DMS 273 (cell line): ENCODE results near the gene SSC5D.
"Not testable (repeated sequence)": the region's sequence is repeated elsewhere in the genome, so short reads cannot be mapped to it uniquely, and the experiment has no call there.

ENCODE experiments used
- DNase-seq: peaks from one replicate; lab custom pipeline; 2025; ENCODE audit not compliant: unreplicated experiment; lab: John Stamatoyannopoulos, UW

Gene SSC5D

DNA sequence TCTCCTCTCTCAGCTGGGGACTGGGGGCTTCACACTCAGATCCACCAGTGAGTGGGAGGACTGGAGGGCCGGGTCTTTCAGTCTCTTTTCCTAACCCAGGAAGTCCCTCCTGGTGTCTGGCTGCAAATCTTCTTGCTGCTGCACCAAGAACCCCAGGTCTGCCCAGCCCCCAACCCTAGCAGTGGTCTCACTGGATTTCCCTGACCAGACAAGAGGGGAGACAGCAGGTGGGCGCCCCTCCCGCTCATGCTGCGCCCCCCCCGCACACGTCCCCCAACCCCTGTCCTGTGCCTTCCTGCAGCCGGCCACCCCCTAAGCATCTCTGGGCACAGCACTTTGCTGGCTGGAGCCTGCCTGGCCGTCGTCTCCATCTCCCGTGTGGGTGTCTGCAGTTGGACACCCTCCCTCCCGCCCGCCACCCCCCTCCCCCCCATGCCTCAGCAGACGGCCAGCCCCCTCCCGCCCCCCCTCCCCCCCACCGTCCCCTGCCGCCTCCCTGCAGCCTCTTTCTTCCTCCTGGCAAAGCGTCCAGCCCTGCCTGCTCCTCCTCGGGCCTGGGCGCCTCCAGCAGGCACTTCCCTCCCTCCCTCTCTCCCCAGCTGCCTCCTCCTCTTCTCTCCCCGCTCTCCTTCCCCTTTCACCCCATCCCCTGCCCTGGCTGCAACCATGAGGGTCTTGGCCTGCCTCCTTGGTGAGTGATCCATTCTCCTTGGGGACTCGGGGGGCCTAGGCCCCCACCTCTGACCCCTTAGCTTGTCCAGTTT is at the start of gene SSC5D:
Gene SSC5D, plus strand, starts transcription at position 513 of the 764 bp plus-strand sequence. Its CDS starts 154 bp downstream, at position 667.
- peak; percentile 62 for DNase-seq

DNA sequence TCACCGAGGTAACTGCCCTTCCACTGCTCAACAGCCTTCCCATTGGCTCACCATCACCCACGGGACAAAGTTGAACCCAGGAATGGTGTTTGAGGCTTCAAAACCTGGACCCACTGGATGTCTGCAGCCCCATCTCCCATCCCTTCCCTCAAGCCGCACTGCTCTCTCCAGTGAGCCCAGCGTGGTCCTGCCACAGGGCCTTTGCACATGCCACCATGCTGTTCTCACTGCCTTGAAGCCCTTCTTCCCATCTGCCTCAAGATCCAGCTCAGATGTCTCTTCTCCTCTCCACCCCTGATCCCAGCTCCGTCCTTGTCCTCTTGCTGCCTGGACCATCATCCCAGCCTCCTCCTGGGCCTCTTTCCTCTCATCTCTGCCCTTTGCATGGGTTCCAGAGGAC is 49.2 kb upstream of the SSC5D start:
- DNase-seq = no peak

DNA sequence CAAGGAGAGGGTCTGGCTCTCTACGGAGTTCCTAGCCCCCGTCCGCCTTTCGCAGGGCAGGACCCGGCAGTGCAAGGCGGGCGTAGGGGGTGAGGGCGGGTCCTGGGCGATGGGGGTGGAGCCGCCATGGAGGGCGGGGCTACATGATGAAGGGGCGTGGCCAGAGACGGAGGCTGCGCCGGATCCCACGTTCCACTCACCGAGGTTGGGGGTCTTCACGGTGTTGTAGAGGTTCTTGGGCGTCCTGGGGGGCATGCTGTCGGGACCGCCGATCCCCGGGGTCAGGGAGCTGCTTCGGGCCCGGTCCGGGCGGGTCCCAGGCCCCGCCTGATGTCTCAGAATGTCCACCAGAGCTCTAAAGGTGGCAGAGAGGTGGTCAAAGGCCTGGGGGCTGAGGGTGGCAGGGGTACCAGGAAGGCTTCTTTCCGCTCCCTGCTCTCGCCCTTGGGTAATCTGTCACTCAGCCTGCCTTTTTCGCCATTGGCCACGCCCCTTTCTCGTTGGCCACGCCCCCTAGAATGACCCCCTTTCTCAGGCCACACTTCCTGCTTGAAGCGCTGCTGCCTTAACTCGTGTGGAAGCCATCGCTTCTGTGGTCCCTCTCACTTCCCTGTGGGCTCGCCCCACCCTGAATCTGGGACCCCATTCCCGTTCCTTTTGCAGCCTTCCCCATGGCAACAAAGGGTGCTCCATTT is 47.7 kb upstream of the SSC5D start:
- peak; percentile 44 for DNase-seq

DNA sequence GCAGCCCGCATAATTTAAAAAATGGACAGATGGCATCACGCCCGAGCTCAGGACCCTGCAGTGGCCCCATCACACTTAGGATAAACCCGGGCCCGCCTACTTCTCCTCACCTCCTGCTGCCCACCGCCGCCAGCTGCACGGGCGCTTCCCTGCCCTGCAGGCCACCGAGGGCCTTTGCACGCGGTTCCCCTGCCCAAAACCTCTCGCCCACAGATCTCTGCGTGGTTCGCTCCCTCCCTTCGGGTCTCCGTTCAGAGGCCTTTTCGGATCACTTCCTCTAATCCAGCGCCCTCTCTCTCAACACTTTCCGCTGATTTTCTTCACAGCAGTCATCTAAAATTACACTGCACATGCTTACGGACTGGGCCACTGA is 46.9 kb upstream of the SSC5D start:
- DNase-seq = peak; percentile 48

DNA sequence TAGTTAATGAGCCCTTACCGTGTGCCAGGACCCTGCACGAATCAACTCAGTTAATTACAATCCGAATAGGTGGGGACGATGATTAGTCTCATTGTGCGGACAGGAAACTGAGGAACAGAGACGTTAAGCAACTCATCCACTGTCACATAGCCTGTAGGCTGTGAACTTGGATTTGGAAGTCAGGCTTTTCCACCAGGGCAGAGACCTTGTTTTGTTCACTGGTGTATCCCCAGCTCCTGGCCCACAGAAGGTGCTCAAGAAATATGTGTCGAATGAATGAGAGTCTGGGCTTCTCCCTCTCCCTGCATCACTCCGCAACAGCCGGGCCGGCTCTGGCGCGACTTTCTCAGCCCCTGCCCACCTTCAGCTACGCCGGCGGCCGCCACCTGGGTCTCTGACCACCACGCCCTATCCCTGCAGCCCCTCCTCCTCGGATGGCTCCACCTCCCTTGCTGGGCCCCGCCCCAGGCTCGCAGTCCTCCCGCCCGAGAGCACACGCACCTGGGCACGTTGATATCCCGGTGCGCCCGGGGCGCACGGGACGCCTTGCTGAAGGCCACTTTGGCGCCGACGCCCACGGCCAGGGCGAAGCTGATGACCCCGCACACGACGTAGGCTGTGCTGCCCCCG is 46.4 kb upstream of the SSC5D start:
- no peak for DNase-seq

DNA sequence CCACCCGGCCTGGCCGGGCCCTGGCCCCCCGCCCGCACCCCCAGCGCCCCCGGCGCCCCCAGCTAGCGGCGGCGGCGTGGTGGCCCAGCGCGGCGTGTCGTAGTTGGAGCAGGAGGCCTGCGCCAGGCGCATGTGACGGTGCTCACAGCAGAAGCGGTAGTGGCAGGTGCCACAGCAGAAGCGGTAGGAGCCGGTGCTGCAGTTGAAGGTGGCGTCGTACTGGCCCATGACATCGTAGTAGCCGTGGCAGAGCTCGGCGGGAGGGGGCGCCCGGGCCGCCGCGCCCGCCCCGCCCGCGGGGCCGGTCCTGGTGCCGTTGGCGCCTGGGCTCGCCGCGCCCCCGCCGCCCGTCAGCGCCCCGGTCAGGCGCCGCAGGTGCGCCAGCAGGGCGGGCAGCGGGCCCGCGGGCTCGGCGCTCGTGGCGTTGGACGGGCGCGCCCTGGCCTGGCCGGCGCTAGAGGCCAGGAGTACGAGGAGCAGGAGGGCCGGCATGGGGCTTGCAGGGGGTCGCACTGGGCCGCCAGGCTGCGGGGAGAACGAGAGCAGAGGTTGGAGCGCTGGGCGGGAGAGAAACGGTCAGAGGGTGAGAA is 45.8 kb upstream of the SSC5D start:
- DNase-seq = peak; percentile 38

DNA sequence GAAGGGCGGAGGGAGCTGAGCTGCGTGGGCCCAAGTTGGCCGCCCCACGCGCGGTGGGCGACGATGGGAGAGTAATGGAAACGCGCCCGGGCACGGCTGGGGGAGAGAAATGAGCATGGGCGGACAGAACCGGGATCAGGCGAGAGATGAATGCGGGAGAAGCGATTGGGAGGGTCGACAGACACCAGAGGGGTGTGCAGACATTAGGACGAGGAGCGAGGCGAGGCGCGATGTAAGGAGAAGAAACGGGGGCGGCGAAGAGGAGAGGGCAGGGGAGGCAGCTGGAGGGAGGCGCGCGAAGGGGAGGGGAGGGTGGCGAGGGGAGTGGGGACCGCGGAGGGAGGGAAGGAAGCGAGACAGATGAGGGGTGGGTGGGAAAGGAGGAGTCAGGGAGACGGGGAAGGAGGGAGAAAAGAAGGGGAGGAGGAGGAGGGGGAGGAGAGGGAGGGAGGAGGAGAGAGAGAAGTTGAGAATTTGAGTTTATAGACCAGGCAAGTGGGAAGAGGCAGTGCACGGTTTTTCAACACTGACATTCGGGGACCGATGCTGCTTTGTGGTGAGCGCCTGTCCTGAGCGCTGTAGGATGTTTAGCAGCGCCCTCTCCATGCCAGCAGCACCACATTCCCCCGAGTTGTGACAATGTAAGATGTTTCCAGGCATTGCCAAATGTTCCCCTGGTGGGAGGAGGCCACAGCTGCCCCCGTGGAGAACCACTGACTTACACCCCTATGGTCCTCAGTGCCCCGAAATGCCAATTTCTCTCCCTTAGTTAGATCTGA is 45.0 kb upstream of the SSC5D start, which contains the start of gene SHISA7:
Gene SHISA7, minus strand, starts transcription at position 256 of the 779 bp plus-strand sequence. CDS start 437 bp downstream, outside the sequence.
- DNase-seq = peak; percentile 67

DNA sequence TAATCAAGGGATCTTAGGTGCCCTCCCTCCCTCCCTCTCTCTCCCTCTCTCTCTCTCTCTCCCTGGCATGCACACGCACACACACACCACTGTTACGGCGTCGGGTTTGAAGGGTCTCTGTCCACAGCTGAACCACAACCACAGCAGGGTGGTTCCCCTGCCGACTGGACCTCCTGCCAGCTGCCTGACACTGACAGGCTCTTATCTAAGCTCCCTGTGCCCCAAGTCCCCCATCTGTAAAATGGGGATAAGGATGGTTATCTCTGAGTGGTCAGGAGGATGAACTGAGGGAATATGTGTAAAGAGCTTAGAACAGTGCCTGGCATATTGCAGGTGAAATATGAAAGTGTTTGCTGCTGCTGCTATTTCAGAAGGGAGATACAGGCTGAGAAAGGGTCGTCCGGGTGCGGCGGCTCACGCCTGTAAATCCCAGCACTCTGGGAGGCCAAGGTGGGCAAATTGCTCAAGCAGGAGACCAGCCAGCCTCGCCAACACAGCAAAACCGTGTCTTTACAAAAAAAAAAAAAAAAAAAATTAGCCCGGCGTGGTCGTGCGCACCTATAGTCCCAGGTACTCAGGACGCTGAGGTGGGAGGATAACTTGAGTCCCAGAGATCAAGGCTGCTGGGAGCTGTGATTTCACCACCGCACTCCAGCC is 44.3 kb upstream of the SSC5D start:
- no peak for DNase-seq

DNA sequence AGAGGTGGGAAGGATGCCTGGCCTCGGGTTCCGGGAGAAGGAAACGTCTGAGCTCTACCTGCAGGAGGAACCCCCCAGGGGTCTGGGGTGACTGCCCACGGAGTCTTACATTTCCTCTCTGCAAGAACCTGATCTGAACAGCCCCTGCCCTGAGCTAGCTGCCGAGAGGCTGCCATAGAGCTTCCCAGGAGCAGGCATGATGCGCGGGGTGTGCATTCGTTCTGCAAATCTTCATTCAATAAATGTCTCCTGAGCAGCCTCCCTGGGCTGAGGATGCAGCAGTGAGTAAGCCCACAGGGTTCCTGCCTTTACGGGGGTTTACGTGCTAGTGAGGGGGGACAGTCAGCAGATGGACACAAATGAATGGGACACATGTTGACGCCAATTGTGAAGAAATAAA is 43.6 kb upstream of the SSC5D start:
- no peak for DNase-seq

DNA sequence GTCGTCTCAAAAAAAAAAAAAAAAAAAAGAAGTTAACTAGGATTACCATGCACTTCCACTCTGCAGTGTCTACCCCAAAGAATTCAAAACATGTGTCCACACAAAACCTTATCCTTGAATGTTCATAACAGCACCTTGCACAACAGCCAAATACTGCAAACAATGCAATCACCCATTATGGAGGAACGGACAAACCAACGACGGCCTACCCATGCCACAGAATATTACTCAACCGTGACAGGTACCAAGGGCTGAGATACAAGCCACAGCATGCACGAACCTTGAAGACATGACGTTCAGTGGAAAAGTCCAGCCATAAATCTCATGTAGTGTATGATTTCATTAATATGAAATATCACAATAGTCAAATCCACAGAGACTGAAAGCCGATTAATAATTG is 42.2 kb upstream of the SSC5D start:
- no peak for DNase-seq

DNA sequence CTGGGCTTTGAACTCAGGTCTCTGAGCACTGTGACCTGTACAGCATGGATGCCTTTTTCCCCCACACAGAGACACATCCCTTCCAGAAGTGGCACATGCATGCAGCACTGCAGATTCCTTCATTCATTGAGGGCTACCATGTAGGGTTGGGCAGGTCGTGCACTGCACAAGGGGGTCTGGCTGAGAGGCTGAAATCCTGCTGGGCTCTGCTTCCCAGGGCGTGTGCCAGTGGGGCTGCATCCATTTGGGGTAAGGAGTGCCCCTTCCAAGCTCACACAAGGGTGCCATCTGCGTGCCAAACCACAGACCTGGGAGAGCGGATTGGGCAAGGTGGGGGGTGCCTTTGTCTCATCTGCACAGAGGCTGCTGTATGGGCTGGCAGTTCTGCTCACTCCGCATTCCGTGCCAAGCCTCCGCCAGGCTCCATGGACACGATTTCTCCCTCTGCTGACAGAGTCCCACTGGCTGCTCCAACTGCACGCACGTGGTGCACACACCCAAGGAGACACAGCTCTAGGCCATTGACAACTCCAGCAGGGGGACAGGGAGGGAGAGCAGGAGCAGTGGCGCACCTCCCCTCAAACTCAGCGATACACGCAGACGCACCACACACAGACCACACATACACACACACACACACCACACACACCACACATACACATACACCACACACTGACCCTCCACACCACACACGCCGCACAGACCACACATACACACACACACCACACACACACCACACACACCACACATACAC is 40.6 kb upstream of the SSC5D start:
- peak; percentile 90 for DNase-seq

DNA sequence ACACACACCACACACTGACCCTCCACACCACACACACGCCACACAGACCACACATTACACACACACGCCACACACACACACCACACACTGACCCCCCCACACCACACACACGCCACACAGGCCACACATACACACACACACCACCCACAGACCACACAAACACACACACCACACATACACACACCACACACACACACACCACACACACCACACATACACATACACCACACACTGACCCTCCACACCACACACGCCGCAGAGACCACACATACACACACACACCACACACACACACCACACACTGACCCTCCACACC is 40.1 kb upstream of the SSC5D start:
- DNase-seq = not testable (repeated sequence)

DNA sequence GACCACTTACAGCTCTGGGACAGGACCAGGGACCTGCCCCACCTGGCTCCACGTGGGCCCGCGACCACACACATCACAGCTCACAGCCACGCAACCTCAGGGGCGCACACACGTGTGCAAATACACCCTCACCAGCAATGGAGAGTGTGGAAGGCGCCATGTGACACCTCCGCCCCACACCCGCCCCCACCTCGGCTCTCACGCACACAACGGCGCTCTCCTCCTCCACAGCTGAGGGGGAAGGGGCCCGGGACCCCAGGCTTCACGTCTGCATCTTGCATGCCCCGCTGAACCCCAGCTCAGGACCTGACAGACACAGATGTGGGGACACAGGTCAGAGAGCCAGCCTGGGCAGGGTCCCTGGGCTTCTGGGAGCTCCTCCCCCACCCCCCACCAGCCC is 38.8 kb upstream of the SSC5D start:
- DNase-seq = no peak

DNA sequence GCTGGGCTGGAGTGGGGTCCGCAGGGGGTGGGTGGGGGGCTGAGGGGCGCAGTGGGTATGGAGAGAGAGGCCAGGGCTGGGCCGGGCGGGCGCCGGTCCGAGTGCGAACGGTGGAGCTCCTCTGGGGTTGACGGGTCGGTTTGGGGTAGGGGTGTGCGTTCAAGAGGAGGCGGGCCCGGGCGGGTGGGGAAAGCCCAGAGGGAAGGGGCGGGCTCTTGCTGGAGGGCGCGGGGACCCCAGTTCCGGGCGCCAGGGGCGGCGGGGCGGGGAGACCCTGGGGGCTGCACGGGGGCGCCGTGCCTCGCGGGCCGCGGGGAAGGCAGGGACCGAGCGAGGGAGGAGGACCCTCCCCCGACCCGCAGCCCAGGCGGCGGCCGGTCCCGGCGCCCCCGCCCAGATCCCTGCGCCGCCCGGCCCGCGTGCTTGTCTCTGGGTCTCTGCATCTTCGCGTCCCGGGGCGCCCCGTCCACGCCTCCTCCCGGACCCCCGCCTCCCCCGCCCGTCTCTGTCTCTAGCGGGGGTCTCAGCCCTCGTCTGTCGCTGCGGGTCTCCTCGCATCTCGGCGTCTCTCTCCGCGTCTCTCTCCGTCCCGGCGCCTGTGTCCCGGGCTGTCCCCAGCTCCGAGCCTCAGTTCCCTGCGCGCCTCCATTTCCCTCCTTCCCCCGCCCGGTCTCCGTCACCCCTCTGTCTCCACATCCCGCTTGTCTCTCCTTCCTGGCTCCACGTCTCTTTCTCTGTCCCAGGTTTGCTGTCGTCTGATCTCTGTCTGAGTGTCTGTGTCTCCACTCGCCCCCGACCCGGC is 36.9 kb upstream of the SSC5D start:
- peak; percentile 53 for DNase-seq

DNA sequence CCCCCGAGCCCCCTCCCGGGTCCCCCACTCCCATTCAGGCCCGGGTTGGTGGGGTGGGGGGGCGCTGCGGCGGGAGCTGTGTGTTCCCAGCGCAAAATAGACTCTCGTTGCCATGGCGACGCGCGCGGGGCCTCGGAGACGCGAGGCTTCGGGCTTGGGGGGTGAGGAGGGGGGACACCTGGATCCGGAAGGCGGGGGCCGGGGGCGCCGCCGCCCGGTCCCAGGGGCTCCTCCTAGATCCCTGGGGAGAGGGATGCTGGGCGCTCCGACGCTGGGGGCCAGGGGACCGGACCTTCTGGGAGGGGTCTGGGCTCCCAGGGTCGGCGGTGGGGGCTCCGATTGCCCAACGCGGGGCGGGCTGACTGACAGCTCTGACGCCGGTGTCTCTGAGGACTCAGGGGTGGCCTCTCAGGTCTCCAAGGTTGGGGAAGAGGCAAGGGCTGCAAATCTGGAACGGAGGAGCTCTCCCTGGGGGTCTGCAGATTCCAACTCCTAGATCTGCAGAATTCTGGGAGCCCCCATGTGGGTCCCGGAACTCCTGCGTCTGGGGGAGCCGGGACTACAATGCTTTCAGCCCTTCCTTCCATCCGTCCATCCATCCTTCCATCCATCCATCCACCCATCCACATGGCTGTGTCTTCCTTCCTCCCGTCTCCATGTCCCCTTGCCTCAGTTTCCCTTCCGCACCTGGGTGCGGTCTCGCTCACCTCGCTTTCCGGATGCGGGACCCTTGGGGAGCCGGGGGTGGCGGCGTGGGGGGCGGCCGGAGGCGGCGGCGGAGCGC is 36.1 kb upstream of the SSC5D start:
- DNase-seq = peak; percentile 73

DNA sequence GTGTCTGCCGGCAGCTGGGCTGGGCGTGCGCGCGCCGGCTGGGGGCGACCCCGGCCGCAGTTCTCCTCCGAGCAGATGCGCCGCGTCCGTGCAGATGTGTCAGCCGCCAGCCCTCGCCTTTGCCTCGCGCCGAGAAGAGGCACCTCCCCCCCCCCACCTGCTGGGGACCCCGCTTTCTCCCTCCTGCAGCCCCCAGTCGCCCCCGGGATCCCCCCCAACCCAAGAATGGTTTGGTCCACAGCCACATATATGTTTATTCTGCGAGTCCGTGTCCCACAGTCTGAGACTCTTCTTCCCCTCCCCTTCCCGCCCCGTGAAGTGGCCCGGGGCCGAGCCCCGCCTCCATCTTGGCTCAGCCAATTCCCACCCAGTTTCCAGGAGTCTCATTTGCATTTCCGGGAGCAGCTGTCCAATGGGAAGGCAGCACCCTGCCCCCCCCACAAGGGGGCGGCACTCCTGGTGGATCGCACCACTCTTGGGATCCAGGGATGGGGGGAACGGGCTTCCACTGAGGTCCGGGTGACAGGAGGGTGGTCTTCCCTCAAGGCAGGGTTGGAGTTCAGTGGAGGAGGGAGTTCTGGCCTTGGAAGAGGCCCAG is 35.4 kb upstream of the SSC5D start:
- peak; percentile 92 for DNase-seq

DNA sequence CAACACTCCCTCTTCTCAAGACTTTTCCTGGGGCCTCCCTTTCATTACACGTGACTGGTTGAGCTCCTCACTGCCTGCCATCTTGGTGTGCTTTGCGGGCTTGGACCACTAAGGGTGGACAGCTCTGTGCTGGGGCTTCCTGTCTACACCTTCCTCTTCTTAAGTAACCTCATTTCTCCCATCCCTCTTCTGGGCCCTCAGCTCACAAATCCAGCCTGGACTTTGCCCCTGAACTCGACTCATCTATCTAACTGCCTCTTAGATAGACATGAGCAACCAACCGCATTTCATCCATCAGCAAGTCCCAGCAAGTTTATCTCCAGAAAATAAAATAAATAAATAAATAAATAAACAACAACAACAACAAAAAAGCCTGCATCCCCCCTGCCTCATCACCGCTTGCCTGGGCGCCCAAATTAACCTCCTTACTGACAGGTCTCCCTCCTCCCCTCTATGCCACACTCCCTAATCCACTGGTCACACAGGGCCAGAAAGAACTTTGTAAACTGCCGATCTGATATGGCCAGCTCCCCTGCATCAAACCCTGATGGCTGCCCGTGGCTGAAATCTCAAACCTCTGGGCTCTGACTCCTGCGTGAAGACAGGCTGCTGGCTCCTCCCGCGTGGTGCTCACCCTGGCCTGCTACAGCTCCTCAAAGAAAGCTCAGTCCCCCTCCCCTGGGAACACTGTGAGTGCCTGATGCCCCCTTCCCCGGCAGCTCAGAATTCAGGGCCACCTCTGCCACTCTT is 34.5 kb upstream of the SSC5D start:
- no peak for DNase-seq
